HCT116 (cell line): Measurements from ENCODE around the gene PRDX1. TPM values are rescaled to one million over a fixed set of nuclear protein-coding genes. Genes with fewer than 3 reads are reported as not detected.

Experiments
- ATAC-seq: fragments of 200-7000 bp; cut with Tn5 transposase; 2 replicates; pipeline ENCODE4 v1.9.1; 2020; ENCODE audit warnings: mild to moderate bottlenecking, moderate library complexity
- BruUV-seq: library from RNA; stranded (reverse); fragments of 400-500 nt; replicated peaks from 2 replicates; lab custom pipeline; 2021; lab: Mats Ljungman, UMichigan
- CTCF ChIA-PET: fragments of 300-600 bp; sonication (Branson Sonifier 250); formaldehyde crosslinking; loops from one replicate; lab custom pipeline; 2021; ENCODE audit warnings: antibody characterized with exemption; lab: Charles Lee
- POLR2A ChIA-PET: fragments of 300-600, 350-600 bp; sonication (Branson Sonifier 250); formaldehyde crosslinking; loops from one replicate; lab custom pipeline; 2021; ENCODE audit warnings: antibody characterized with exemption; lab: Charles Lee
- RAD21 ChIA-PET, 2 experiments: fragments of 300-600 bp; sonication (Branson Sonifier 250); formaldehyde crosslinking; loops; one replicate each; lab custom pipeline; 2023; ENCODE audit warnings: low total read pairs in 2 of 2; ENCODE audit not compliant: uncharacterized antibody in 2 of 2, unreplicated experiment in 2 of 2, low non-redundant PET in 1 of 2; lab: Charles Lee
- DNase-seq: peaks from one replicate; pipeline ENCODE4 v3.0.0-alpha.2; 2010; ENCODE audit warnings: low read depth, low spot score
- H2AFZ ChIP-seq: fragments of 200-600 bp; shearing (Covaris generic), sonication (generic); 2 replicates; pipeline ENCODE4 v1.6.1; 2017; ENCODE audit warnings: low read depth, mixed run types, mixed read lengths, antibody characterized with exemption, low read length; ENCODE audit not compliant: poor library complexity, severe bottlenecking
- H3K27ac ChIP-seq: 2 replicates; pipeline ENCODE4 v1.5.1; 2012; ENCODE audit warnings: low read depth, low read length
- H3K27me3 ChIP-seq: fragments of 200-600 bp; sonication (generic); 2 replicates; pipeline ENCODE4 v1.6.1; 2016; ENCODE audit warnings: mixed run types, low read length, mixed read lengths; ENCODE audit not compliant: insufficient read depth
- H3K36me3 ChIP-seq, 2 experiments: fragments of 200-500 bp in 1 of 2; fragments of 200-600 bp in 1 of 2; sonication (Bioruptor generic) in 1 of 2; sonication (generic) in 1 of 2; 2 replicates each; pipeline versions ENCODE4 v1.5.1 to v1.6.1; 2014 to 2016; ENCODE audit warnings: low read length in 2 of 2, inconsistent platforms in 1 of 2, mixed read lengths in 1 of 2, mixed run types in 1 of 2; ENCODE audit not compliant: insufficient read depth in 2 of 2, control insufficient read depth in 1 of 2
- H3K4me1 ChIP-seq, 2 experiments: fragments of 200-600 bp in 1 of 2; sonication (generic) in 1 of 2; 2 replicates each; pipeline versions ENCODE4 v1.5.1 to v1.6.1; 2012 to 2017; ENCODE audit warnings: low read length in 2 of 2, inconsistent platforms in 1 of 2, mild to moderate bottlenecking in 1 of 2, mixed read lengths in 1 of 2, mixed run types in 1 of 2, moderate library complexity in 1 of 2; ENCODE audit not compliant: insufficient read depth in 2 of 2, control insufficient read depth in 1 of 2
- H3K4me2 ChIP-seq: fragments of 200-600 bp; sonication (generic); 2 replicates; pipeline ENCODE4 v1.6.1; 2017; ENCODE audit warnings: mixed run types, low read length, mixed read lengths
- H3K4me3 ChIP-seq, 2 experiments: fragments of 200-600 bp in 1 of 2; sonication (generic) in 1 of 2; replicated peaks in 1 of 2; 2 replicates each; pipeline ENCODE4 v1.5.1; 2011 to 2016; ENCODE audit warnings: low read length in 2 of 2, control low read depth in 1 of 2, low read depth in 1 of 2, mild to moderate bottlenecking in 1 of 2, mixed read lengths in 1 of 2, mixed run types in 1 of 2
- H3K79me2 ChIP-seq: fragments of 200-600 bp; sonication (generic); 2 replicates; pipeline ENCODE4 v1.6.1; 2017; ENCODE audit warnings: mild to moderate bottlenecking, mixed run types, low read length, moderate library complexity, mixed read lengths; ENCODE audit not compliant: insufficient read depth
- H3K9ac ChIP-seq: fragments of 200-600 bp; sonication (generic); 2 replicates; pipeline ENCODE4 v1.6.1; 2016; ENCODE audit warnings: low read length, mixed read lengths
- H3K9me2 ChIP-seq: fragments of 200-600 bp; sonication (generic), shearing (Covaris generic); 2 replicates; pipeline ENCODE4 v1.6.1; 2017; ENCODE audit warnings: mixed run types, mild to moderate bottlenecking, moderate library complexity; ENCODE audit not compliant: insufficient read depth
- H3K9me3 ChIP-seq, 2 experiments: fragments of 200-500 bp in 1 of 2; fragments of 200-600 bp in 1 of 2; sonication (Bioruptor generic) in 1 of 2; sonication (generic) in 1 of 2; 2 replicates each; pipeline ENCODE4 v1.6.1; 2014 to 2017; ENCODE audit warnings: low read length in 2 of 2, mixed read lengths in 2 of 2, inconsistent platforms in 1 of 2, low read depth in 1 of 2, mild to moderate bottlenecking in 1 of 2, mixed run types in 1 of 2, moderate library complexity in 1 of 2; ENCODE audit not compliant: control insufficient read depth in 1 of 2, insufficient read depth in 1 of 2
- H4K20me1 ChIP-seq: fragments of 200-600 bp; sonication (generic), shearing (Covaris generic); 2 replicates; pipeline ENCODE4 v1.6.1; 2017; ENCODE audit warnings: mixed run types, mild to moderate bottlenecking, moderate library complexity; ENCODE audit not compliant: insufficient read depth
- EZH2phosphoT487 ChIP-seq: fragments of 200-600 bp; IDR thresholded peaks from 2 replicates; pipeline ENCODE4 v1.6.1; 2018; ENCODE audit warnings: antibody characterized with exemption, borderline replicate concordance
- POLR2AphosphoS5 ChIP-seq: IDR thresholded peaks from 2 replicates; pipeline ENCODE4 v1.6.1; 2011; ENCODE audit warnings: mild to moderate bottlenecking, low read depth, low read length, moderate library complexity
- ZNF274 ChIP-seq: fragments of 200-500 bp; sonication (Bioruptor generic); IDR thresholded peaks from 2 replicates; pipeline ENCODE4 v1.6.1; 2014; ENCODE audit warnings: mild to moderate bottlenecking, low read depth, low read length, inconsistent platforms
- intact Hi-C: fragments of 100-400 bp; cut with micrococcal nuclease; formaldehyde crosslinking; loops from 2 replicates; pipeline ENCODE4 v1.10.0; 2022
- total RNA-seq: library from RNA; stranded (reverse); gene quantifications from one replicate; pipeline ENCODE4 v1.2.1, GENCODE V29; 2021; ENCODE audit not compliant: unreplicated experiment

PRDX1 gene
- total RNA-seq, 1 experiment from 2014 or later, result 1,171 TPM

DNA sequence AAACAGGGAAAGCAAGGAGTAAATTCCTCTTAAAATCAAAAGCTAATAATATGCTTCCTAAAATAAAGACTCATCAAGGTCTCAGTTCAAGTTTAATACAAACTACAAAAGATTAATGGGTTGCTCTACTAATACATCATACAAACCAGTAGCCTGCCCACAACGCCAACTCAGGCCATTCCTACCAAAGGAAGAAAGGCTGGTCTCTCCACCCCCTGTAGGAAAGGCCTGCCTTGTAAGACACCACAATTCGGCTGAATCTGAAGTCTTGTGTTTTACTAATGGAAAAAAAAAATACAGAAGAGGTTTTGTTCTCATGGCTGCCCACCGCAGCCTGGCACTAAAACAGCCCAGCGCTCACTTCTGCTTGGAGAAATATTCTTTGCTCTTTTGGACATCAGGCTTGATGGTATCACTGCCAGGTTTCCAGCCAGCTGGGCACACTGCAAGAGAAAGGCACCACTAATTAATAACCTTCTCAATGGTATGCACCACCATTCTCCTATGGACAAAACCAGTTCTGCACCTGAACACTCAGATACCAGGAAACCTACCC, 10.6 kb downstream of the PRDX1 start:
- no peak overlapping the region for H3K27ac ChIP-seq
- no peak for TF ChIP-seq ZNF274
- POLR2A ChIA-PET, result interaction anchor here (0.7 to 6.1 kb wide), 3 partner anchors 8 to 286 kb away, joined by 3 to 61 read pairs (median 3); partner anchors contain the start of gene PRDX1
- no peak overlapping the region for H2AFZ ChIP-seq
- CTCF ChIA-PET, result interaction anchor here (1.7 to 3.8 kb wide), 2 partner anchors 13 to 59 kb away, joined by 4 to 28 read pairs; no protein-coding TSS in a partner anchor
- H3K9me3 ChIP-seq, result no peaks in the 10 kb centered on the region
- RAD21 ChIA-PET, result no interaction called here
- no peaks in the 10 kb centered on the region for H3K4me1 ChIP-seq
- H3K4me2 ChIP-seq, result no peak overlapping the region
- no peaks in the 10 kb centered on the region for H3K27me3 ChIP-seq
- intact Hi-C loops, result no loop called here
- peaks cover 44 to 57% of the 10 kb centered on the region in 2 experiments for H3K36me3 ChIP-seq
- H3K9ac ChIP-seq, result no peak overlapping the region
- peaks cover 40% of the 10 kb centered on the region for H3K79me2 ChIP-seq
- peaks cover 14% of the 10 kb centered on the region for H4K20me1 ChIP-seq
- BruUV-seq, result no TSS peak
- no peak for ATAC-seq
- no peak for DNase-seq
- no peaks in the 10 kb centered on the region for H3K9me2 ChIP-seq
- H3K4me3 ChIP-seq, result no peak overlapping the region

DNA sequence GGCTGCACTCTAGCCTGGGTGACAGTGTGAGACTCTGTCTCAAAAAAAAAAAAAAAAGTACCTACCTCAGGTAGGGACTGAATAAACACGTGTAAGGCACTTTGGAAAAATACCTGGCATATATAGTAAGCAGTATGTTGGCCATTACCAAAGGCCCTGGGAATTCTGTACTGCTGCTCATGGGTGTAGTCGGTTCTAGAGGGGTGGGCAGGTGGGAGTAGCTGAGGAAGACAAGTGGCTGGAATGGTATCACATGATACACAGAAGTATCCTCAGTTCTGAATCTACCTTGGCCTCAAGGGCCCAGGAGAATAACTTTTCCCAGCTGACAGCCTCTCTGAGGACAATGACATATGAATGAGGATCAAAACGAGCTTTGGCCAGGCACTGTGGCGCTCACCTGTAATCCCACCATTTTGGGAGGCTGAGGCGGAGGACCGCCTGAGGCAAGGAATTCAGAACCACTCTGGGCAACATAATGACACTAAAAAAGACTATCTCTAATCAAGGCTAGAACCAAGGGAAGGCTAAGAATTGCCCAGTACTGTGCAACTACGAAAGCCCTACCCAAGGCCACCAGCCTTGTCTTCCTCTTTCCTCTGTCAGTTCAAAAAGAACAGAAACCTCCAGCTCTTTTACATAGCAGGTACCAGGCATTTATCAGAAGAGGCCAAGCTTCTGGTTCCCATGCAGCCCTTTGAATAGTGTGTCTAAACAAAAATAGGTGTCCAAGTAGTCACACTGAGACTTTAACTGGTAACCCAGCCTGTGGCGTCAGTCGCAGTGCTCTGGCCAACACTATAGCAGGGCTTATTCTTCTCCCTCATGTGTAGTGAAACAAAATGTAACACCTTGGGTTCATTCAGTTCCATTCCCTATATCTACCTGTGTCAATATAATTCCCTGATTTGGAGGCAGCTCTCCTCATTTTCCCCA, 11.4 kb downstream of the PRDX1 start:
- TF ChIP-seq EZH2phosphoT487 (no peak), POLR2AphosphoS5 (peak; percentile 25)
- TF ChIP-seq, all 23 proteins: peak for 1
- no peak overlapping the region for H3K9ac ChIP-seq
- H3K4me1 ChIP-seq, result no peaks in the 10 kb centered on the region
- ATAC-seq, result no peak
- H3K4me3 ChIP-seq, result no peak overlapping the region
- ChIA-PET POLR2A (interaction anchor here (0.7 to 6.1 kb wide), 3 partner anchors 9 to 60 kb away, joined by 3 to 61 read pairs (median 3); partner anchors contain the start of gene PRDX1), RAD21 (no interaction called here), CTCF (interaction anchor here (1.7 to 3.8 kb wide), 2 partner anchors 13 to 59 kb away, joined by 4 to 28 read pairs; no protein-coding TSS in a partner anchor)
- BruUV-seq, result TSS peak; percentile 31
- H2AFZ ChIP-seq, result no peak overlapping the region
- no peaks in the 10 kb centered on the region for H3K9me3 ChIP-seq
- peaks cover 10% of the 10 kb centered on the region for H4K20me1 ChIP-seq
- peaks cover 32% of the 10 kb centered on the region for H3K79me2 ChIP-seq
- H3K36me3 ChIP-seq, result peaks cover 37 to 50% of the 10 kb centered on the region in 2 experiments
- no peak overlapping the region for H3K4me2 ChIP-seq
- no peak for DNase-seq
- H3K27ac ChIP-seq, result no peak overlapping the region; the same call in 1 of the 2 replicates
- intact Hi-C loops, result no loop called here
- no peaks in the 10 kb centered on the region for H3K27me3 ChIP-seq
- H3K9me2 ChIP-seq, result no peaks in the 10 kb centered on the region
